ENCODE results near the gene TAF13. TPM values are rescaled to one million over a fixed set of nuclear protein-coding genes. Genes with fewer than 3 reads are reported as not detected.
A peak's percentile ranks its signal among the peaks of the same experiment; 100 is the strongest.

The TAF13 gene
- polyA plus RNA-seq, 1 donor from 2014 or later: 60.1 TPM

DNA sequence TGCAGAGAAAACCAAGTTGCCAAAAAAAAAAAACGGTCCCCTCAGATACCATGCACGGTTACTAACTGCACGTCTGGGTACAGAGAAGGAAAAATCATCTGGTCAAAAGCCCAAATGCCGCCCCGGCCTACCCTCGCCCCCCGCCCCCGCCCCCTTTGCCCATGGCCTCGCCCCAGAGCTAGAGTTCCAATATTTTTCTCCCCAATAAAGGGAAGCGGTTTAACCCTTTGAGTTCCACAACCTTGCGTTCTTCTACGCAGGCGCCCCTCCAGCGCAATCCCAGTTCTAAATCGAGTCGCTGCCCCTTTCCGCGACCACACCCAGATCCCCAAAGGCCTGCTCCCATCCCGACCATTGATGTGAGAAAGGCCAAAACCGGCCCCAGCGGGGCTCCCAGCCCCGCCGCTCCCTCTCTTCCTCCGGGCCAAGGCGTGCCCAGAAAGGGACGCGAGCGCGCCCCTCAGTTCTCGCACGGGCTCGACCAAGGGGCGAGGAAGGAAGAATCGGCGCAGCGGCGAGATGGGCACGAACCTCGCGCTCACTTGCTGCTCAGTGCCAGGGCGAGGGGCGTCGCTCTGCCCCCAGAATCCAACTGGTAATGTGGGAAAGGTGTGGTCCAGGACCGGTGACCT, 34.7 kb downstream of the TAF13 start:
- H3K79me2 ChIP-seq (replicated peaks; ENCODE audit: insufficient read depth, low read length): peaks cover 45% of the 10 kb centered on the region

DNA sequence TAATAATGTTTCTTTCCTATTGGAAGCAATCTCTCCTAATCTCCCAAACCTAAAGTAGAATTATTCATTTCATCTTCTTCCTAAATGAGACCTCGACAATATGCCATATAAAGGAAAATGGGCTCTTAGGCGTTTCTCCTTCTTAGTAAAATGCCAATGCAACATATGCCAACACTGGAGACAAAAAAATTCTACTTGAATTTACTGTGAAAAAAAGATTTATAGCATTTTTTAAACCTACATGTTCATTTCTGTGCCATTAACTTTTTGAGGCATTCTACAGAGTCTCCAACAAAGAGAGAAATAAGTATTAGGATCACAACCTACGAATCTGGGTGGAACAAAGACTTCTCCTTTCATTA, 35.2 kb downstream of the TAF13 start:
- Histone ChIP-seq H3F3A (ENCODE audit: insufficient read depth, low read length, poor library complexity, severe bottlenecking) (peaks cover 3% of the 10 kb centered on the region), H3K9me2 (ENCODE audit: insufficient read depth, low read length) (no peaks in the 10 kb centered on the region), H3K9ac (ENCODE audit: low read length) (peak overlapping the region; percentile 96), H3K9me3 (ENCODE audit: low read length) (no peaks in the 10 kb centered on the region), H3K36me3 (ENCODE audit: insufficient read depth, low read length) (no peaks in the 10 kb centered on the region), H4K20me1 (ENCODE audit: insufficient read depth) (no peaks in the 10 kb centered on the region), H3K4me3 (ENCODE audit: low read length) (peak overlapping the region; percentile 97), H2AFZ (ENCODE audit: low read depth, low read length) (peak overlapping the region; percentile 66), H3K4me2 (ENCODE audit: low read length) (peak overlapping the region; percentile 87), H3K27ac (ENCODE audit: low read length) (peak overlapping the region; percentile 90), H3K79me2 (replicated peaks; ENCODE audit: insufficient read depth, low read length) (peaks cover 50% of the 10 kb centered on the region), H3K27me3 (ENCODE audit: insufficient read depth, low read depth, low read length) (no peaks in the 10 kb centered on the region)
- TF ChIP-seq, protein P1, sequence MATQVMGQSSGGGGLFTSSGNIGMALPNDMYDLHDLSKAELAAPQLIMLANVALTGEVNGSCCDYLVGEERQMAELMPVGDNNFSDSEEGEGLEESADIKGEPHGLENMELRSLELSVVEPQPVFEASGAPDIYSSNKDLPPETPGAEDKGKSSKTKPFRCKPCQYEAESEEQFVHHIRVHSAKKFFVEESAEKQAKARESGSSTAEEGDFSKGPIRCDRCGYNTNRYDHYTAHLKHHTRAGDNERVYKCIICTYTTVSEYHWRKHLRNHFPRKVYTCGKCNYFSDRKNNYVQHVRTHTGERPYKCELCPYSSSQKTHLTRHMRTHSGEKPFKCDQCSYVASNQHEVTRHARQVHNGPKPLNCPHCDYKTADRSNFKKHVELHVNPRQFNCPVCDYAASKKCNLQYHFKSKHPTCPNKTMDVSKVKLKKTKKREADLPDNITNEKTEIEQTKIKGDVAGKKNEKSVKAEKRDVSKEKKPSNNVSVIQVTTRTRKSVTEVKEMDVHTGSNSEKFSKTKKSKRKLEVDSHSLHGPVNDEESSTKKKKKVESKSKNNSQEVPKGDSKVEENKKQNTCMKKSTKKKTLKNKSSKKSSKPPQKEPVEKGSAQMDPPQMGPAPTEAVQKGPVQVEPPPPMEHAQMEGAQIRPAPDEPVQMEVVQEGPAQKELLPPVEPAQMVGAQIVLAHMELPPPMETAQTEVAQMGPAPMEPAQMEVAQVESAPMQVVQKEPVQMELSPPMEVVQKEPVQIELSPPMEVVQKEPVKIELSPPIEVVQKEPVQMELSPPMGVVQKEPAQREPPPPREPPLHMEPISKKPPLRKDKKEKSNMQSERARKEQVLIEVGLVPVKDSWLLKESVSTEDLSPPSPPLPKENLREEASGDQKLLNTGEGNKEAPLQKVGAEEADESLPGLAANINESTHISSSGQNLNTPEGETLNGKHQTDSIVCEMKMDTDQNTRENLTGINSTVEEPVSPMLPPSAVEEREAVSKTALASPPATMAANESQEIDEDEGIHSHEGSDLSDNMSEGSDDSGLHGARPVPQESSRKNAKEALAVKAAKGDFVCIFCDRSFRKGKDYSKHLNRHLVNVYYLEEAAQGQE (IDR thresholded peaks at IDR 0.05; ENCODE audit: borderline replicate concordance): no peak
- TF ChIP-seq EP300 (conservative IDR thresholded peaks at IDR 0.05; ENCODE audit: poor library complexity, severe bottlenecking) (no peak), TAF1 (IDR thresholded peaks at IDR 0.05; ENCODE audit: low read depth) (no peak), MXI1 (conservative IDR thresholded peaks at IDR 0.05; ENCODE audit: poor library complexity, severe bottlenecking) (no peak), EZH2 (IDR thresholded peaks at IDR 0.05; ENCODE audit: borderline replicate concordance, insufficient read depth, low read length, poor library complexity, severe bottlenecking) (no peak), SMC3 (conservative IDR thresholded peaks at IDR 0.05; ENCODE audit: poor library complexity) (no peak), POLR2AphosphoS5 (IDR thresholded peaks at IDR 0.05) (no peak), RAD21 (conservative IDR thresholded peaks at IDR 0.05) (no peak)
- TF ChIP-seq, protein P2, sequence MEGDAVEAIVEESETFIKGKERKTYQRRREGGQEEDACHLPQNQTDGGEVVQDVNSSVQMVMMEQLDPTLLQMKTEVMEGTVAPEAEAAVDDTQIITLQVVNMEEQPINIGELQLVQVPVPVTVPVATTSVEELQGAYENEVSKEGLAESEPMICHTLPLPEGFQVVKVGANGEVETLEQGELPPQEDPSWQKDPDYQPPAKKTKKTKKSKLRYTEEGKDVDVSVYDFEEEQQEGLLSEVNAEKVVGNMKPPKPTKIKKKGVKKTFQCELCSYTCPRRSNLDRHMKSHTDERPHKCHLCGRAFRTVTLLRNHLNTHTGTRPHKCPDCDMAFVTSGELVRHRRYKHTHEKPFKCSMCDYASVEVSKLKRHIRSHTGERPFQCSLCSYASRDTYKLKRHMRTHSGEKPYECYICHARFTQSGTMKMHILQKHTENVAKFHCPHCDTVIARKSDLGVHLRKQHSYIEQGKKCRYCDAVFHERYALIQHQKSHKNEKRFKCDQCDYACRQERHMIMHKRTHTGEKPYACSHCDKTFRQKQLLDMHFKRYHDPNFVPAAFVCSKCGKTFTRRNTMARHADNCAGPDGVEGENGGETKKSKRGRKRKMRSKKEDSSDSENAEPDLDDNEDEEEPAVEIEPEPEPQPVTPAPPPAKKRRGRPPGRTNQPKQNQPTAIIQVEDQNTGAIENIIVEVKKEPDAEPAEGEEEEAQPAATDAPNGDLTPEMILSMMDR (IDR thresholded peaks at IDR 0.05; ENCODE audit: poor library complexity, severe bottlenecking): no peak

More for the DNA sequence above, 34.7 kb downstream of the TAF13 start:
- no peaks in the 10 kb centered on the region for H4K20me1 ChIP-seq (ENCODE audit: insufficient read depth)
- TF ChIP-seq, protein P1 (IDR thresholded peaks at IDR 0.05; ENCODE audit: borderline replicate concordance): peak; percentile 23
- TF ChIP-seq TAF1 (IDR thresholded peaks at IDR 0.05; ENCODE audit: low read depth): no peak
- no peak for TF ChIP-seq SMC3 (conservative IDR thresholded peaks at IDR 0.05; ENCODE audit: poor library complexity)
- TF ChIP-seq RAD21 (conservative IDR thresholded peaks at IDR 0.05): no peak
- TF ChIP-seq MXI1 (conservative IDR thresholded peaks at IDR 0.05; ENCODE audit: poor library complexity, severe bottlenecking): no peak
- no peak for TF ChIP-seq EP300 (conservative IDR thresholded peaks at IDR 0.05; ENCODE audit: poor library complexity, severe bottlenecking)
- TF ChIP-seq POLR2AphosphoS5 (IDR thresholded peaks at IDR 0.05): no peak
- TF ChIP-seq, protein P2 (IDR thresholded peaks at IDR 0.05; ENCODE audit: poor library complexity, severe bottlenecking): no peak
- peak overlapping the region; percentile 90 for H3K27ac ChIP-seq (ENCODE audit: low read length)
- H3K36me3 ChIP-seq (ENCODE audit: insufficient read depth, low read length): no peaks in the 10 kb centered on the region
- H3K4me2 ChIP-seq (ENCODE audit: low read length): peak overlapping the region; percentile 87
- no peaks in the 10 kb centered on the region for H3K9me2 ChIP-seq (ENCODE audit: insufficient read depth, low read length)
- peaks cover 3% of the 10 kb centered on the region for H3F3A ChIP-seq (ENCODE audit: insufficient read depth, low read length, poor library complexity, severe bottlenecking)
- H3K9ac ChIP-seq (ENCODE audit: low read length): peak overlapping the region; percentile 96
- peak overlapping the region; percentile 66 for H2AFZ ChIP-seq (ENCODE audit: low read depth, low read length)
- no peaks in the 10 kb centered on the region for H3K27me3 ChIP-seq (ENCODE audit: insufficient read depth, low read depth, low read length)
- H3K4me3 ChIP-seq (ENCODE audit: low read length): peak overlapping the region; percentile 97
- H3K9me3 ChIP-seq (ENCODE audit: low read length): no peaks in the 10 kb centered on the region

All from neural cell (in vitro differentiated cells).